Tibial nerve (tissue), 4 donors: ENCODE measurements around the gene KCNJ6.

ENCODE experiments used
- EP300 ChIP-seq, 2 donors: sonication (generic); formaldehyde crosslinking; IDR thresholded peaks; one replicate each; pipeline ENCODE4 v1.6.1; 2017; ENCODE audit warnings: antibody characterized with exemption in 2 of 2, mild to moderate bottlenecking in 1 of 2
- POLR2A ChIP-seq, 2 donors: fragments of 450-650 bp; IDR thresholded peaks; one replicate each; pipeline ENCODE4 v1.6.1; 2017; ENCODE audit warnings: antibody characterized with exemption in 2 of 2, mild to moderate bottlenecking in 2 of 2, moderate library complexity in 2 of 2
- TF ChIP-seq, protein P1 (sequence below), 5 experiments: fragments of 200-600 bp in 3 of 5; fragments of 450-650 bp in 2 of 5; sonication (generic) in 3 of 5; IDR thresholded peaks; one replicate each; pipeline ENCODE4 v1.5.1; 2016 to 2019; ENCODE audit warnings: antibody characterized with exemption in 5 of 5, mild to moderate bottlenecking in 3 of 5, moderate library complexity in 2 of 5

GRCh38 chr21:37944496-37944895, 28.2 kb upstream of the KCNJ6 start:
- TF ChIP-seq EP300 (IDR thresholded peaks at IDR 0.05) (no peak), POLR2A (IDR thresholded peaks at IDR 0.05) (no peak)
- TF ChIP-seq, protein P1, sequence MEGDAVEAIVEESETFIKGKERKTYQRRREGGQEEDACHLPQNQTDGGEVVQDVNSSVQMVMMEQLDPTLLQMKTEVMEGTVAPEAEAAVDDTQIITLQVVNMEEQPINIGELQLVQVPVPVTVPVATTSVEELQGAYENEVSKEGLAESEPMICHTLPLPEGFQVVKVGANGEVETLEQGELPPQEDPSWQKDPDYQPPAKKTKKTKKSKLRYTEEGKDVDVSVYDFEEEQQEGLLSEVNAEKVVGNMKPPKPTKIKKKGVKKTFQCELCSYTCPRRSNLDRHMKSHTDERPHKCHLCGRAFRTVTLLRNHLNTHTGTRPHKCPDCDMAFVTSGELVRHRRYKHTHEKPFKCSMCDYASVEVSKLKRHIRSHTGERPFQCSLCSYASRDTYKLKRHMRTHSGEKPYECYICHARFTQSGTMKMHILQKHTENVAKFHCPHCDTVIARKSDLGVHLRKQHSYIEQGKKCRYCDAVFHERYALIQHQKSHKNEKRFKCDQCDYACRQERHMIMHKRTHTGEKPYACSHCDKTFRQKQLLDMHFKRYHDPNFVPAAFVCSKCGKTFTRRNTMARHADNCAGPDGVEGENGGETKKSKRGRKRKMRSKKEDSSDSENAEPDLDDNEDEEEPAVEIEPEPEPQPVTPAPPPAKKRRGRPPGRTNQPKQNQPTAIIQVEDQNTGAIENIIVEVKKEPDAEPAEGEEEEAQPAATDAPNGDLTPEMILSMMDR (IDR thresholded peaks at IDR 0.05) = no peak
